Measurements from ENCODE around the gene ST3GAL3.

GRCh38 chr1:43768168-43768567 is 60.8 kb downstream of the ST3GAL3 start:
- TF ChIP-seq FOXK2 (IDR thresholded peaks at IDR 0.05) (no peak), ZNF384 (IDR thresholded peaks at IDR 0.05) (no peak), SUZ12 (IDR thresholded peaks at IDR 0.05) (no peak), TARDBP (IDR thresholded peaks at IDR 0.05) (no peak), SP1 (IDR thresholded peaks at IDR 0.05) (no peak), FOXA1 (IDR thresholded peaks at IDR 0.05) (no peak), FOXM1 (IDR thresholded peaks at IDR 0.05; ENCODE audit: borderline replicate concordance) (no peak), BHLHE40 (IDR thresholded peaks at IDR 0.05; ENCODE audit: borderline replicate concordance) (no peak), ELF4 (IDR thresholded peaks at IDR 0.05) (no peak)
